HG02763 (cell line): Measurements from ENCODE around the gene TMED7.
"Not testable (repeated sequence)": the region's sequence is repeated elsewhere in the genome, so short reads cannot be mapped to it uniquely, and the experiment has no call there.

Experiments
- ATAC-seq: cut with Tn5 transposase; IDR thresholded peaks from one replicate; pipeline ENCODE4 v1.9.1; 2021; ENCODE audit warnings: mild to moderate bottlenecking, moderate library complexity; ENCODE audit not compliant: unreplicated experiment

TMED7 gene

GRCh38 chr5:115625579-115626444 lies at the start of gene TMED7:
TSS of gene TMED7 (minus strand) at chr5:115626036. CDS start at chr5:115625792, 244 bp downstream.
- peak; percentile 93 for ATAC-seq

DNA sequence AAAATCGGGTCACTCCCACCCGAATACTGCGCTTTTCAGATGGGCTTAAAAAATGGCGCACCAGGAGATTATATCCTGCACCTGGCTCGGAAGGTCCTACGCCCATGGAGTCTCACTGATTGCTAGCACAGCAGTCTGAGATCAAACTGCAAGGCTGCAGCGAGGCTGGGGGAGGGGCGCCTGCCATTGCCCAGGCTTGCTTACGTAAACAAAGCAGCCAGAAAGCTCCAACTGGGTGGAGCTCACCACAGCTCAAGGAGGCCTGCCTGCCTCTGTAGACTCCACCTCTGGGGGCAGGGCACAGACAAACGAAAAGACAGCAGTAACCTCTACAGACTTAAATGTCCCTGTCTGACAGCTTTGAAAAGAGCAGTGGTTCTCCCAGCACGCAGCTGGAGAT lies 48.9 kb upstream of the TMED7 start:
- not testable (repeated sequence) for ATAC-seq

- ATAC-seq = no peak
Observed at GRCh38 chr5:115673596-115673995, 47.8 kb upstream of the TMED7 start.

DNA sequence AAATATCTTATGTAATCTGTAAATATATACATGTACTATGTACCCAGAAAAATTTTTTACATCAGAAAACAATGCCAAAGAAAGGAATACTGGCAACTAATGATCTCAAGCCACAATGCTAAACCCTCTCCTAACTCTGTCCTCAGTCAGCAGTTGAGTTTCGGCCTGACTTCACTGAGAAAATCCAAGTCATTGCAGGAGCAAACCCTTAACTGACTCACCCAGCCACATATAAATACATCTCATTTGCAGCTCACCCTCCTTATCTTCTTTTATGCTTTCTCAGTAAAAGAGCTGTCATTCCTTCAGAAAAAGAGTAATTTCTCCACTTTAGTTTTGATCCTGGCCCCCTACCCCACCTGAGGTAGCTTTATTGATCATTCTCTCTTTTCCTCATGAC lies 46.1 kb upstream of the TMED7 start:
- no peak for ATAC-seq

GRCh38 chr5:115666023-115666422 lies 40.2 kb upstream of the TMED7 start:
- no peak for ATAC-seq

DNA sequence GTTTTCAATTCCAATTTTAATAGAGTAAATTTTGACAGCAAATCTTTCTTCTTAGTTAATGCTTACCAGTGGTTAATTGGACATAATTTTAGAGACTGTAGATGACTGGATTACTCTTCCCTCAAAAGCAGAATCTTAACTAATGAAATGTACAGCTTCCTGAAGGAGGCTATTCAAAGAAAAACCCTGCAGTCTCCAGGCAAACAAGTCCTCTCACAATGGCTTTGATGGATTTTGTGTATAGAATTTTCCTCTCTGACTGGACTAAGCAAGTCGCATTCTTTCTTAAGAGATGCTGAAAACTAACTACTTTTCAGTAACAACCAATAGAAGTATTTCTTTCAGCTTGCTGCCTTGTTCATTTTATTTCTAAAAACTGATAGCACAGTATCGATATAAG lies 35.7 kb upstream of the TMED7 start:
- no peak for ATAC-seq

DNA sequence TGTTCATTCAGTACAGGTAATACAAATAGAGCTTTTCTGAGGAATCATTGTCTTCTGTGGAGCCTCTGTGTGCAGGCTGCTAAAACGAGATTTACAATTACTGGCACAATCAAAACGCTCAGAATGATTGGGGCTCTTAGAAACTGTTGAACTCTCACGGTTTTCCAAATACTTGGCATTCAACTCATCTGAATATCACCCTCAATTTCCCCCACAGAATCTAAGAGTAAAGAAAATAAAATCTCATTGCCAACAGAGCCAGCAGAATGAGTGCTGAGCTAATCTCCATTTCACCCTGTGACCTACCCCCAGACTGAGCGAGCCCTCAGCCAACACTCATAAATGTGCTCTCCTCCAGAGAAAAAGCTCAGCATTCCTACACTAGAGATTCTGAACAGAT lies 35.3 kb upstream of the TMED7 start:
- ATAC-seq = no peak

GRCh38 chr5:115657881-115658233 lies 32.0 kb upstream of the TMED7 start:
- no peak for ATAC-seq

DNA sequence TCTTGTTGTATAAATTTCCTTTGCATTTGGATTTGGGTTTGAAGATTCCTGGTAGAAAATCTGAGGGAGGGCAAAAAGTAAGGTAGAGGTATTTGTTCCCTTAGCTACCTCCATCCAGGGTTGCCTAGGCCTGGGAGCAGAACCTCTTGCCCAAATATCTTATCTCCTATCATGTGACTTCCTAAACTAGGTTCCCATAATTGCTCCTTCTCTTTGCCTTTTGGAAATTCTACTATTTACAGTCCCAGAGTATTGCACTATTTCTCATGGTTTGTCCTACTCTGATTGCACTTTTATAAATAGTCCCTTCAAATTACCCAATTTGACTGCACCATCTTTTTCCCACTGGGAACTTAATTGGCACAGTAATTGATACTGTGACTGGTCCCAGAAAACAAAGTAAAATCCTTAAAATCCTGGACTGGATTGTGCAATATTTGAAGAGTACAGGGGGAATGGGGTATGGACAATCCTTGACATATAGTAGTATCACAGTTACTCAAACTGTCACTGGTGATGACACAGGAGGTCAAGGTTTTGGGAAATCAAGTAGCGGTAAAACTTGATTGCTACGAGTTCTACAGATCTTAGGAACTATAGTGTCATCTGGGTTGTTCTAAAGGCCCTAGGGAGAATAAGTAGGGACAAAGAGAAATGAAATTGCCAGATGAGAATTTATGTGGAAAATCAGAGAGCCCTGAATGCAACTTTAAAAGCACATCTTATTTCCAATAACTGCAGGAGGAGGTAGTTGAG lies 31.5 kb upstream of the TMED7 start:
- no peak for ATAC-seq

- no peak for ATAC-seq
Observed at GRCh38 chr5:115656404-115656803, 30.6 kb upstream of the TMED7 start.

DNA sequence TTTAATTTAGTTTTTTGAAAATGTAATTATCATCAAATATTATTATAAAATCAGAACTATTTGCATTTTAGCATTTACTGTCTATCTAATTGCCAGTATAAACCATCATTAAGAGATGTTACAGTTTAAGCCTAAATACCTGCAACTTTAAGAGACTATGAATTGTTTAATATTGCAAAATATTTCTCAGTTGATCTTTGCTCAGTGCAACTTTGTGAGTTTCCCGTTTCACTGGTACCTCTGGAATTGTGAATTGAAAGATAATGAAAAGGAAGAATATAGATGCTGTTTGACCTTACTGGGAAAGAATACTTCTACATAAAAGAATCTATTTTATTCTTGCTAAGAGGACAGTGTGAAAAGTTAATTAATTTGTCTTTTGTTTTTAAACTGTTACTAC lies 30.2 kb upstream of the TMED7 start:
- no peak for ATAC-seq

GRCh38 chr5:115649541-115649940 lies 23.7 kb upstream of the TMED7 start:
- no peak for ATAC-seq

DNA sequence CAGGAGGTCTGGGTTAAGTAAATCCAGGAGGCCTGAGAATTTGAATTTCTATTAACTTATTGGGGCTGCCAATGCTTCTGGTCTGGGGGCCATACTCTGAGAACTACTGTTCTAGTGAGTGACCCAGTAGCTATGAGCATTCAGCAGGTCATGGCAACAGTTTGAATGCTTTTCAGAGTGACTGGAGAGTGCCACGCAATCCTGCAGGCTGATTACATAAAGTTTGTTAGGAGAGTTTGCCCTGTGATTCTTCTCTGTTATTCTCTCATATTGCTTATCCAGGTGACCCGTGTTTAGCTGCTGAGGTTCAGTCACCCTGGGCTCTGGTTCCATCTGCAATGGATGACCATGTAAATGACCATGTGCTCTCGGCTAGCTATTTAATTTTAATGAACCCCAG lies 22.2 kb upstream of the TMED7 start:
- ATAC-seq = no peak

DNA sequence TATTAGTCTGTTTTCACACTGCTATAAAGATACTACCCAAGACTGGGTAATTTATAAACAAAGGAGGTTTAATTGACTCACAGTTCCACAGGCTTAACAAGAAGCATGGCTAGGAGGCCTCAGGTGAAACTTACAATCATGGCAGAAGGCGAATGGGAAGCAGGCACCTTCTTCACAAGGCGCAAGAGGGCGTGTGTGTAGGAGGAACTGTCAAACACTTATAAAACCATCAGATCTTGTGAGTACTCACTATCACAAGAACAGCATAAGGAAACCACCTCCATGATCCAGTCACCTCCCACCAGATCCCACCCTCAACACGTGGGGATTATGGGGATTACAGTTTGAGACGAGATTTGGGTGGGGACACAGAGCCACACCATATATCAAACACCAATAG lies 19.6 kb upstream of the TMED7 start:
- not testable (repeated sequence) for ATAC-seq

DNA sequence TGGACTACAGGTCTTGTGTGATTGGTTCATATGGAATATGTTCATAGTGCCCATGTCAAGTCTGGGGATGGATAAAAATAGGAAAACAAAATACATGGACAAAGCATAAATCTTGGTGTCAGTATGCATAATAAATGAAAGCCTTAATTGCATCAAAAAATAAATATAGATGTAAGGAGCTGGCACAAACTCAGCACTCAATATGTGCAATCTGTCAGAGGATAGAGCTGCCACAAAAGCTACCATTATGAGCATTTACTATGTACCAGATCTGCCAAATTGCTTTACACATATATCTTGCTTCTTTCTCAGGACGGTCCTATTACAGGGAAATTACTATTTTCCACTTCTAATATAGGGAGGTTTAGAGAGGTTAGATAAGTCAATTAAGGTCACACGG lies 18.2 kb upstream of the TMED7 start:
- ATAC-seq = no peak

- ATAC-seq = no peak
Observed at GRCh38 chr5:115641948-115642347, 16.1 kb upstream of the TMED7 start.

DNA sequence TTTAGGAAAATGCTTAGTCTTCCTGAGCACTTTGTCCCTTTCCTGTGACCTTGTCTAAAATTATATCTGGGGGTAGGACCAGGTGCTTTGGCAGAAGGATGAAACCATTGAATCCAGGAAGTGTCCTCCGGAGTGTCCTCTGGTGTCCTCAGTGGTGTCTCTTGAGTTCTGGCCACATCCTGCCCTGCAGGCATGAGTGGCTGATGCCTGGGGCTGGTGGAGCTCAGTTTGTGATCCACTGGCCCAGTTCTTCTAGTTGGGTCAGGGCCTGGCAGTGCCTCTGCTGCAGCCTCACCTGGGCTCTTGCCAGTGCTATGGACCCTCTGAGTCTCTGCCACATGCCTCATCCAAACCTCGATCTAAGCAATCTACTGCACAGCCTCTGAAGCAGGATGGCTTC lies 14.4 kb upstream of the TMED7 start:
- no peak for ATAC-seq

DNA sequence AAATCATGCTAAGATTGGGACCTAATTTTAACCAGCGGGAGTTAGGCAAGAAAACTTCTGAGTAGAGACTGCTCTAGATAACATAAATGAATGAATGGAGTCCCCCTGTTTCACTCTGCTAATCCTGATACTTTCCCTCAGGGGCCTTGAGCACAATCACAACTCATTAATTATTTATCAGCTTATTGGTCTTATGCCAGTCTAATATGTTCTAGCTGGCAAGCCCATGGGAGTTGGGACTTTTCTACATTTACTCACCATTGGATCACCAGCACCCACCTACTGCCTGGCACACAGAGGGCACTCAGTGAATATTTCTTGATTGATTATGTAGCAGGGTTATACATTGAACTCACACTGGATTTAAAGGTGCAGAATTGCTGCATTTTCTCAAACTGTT lies 13.5 kb upstream of the TMED7 start:
- no peak for ATAC-seq

- ATAC-seq = no peak
Observed at GRCh38 chr5:115637507-115637906, 11.7 kb upstream of the TMED7 start.

- no peak for ATAC-seq
Observed at GRCh38 chr5:115636008-115636407, 10.2 kb upstream of the TMED7 start.

- peak; percentile 70 for ATAC-seq
Observed at GRCh38 chr5:115634343-115635132, 8.7 kb upstream of the TMED7 start.
